HepG2 (cell line): ENCODE results near the gene MITF. TPM values are rescaled to one million over a fixed set of nuclear protein-coding genes. Genes with fewer than 3 reads are reported as not detected.

Experiments
- ATAC-seq: fragments of 200-7000 bp; cut with Tn5 transposase; 3 replicates; pipeline ENCODE4 v1.9.1; 2020; ENCODE audit warnings: mild to moderate bottlenecking, moderate library complexity
- BruUV-seq: library from RNA; stranded (reverse); fragments of 400-500 nt; replicated peaks from 2 replicates; lab custom pipeline; 2021; lab: Mats Ljungman, UMichigan
- CTCF ChIA-PET: fragments of 300-600 bp; formaldehyde crosslinking; extraction: SDS; loops from one replicate; lab custom pipeline; 2021; ENCODE audit warnings: low total read pairs, inconsistent platforms, low intra/inter-chr PET ratio; lab: Yijun Ruan, JAX
- POLR2A ChIA-PET: fragments of 350-600 bp; sonication (Branson Sonifier 250); formaldehyde crosslinking; loops from one replicate; lab custom pipeline; 2020; ENCODE audit warnings: antibody characterized with exemption, inconsistent platforms; lab: Yijun Ruan, JAX
- DNase-seq: peaks from one replicate; pipeline ENCODE4 v3.0.0-alpha.2; 2015; ENCODE audit warnings: low spot score
- FAIRE-seq: peaks from 3 replicates; lab custom pipeline; 2011; peaks lifted over from hg19 to GRCh38; lab: Jason Lieb, UNC
- H2AFZ ChIP-seq: one replicate; pipeline ENCODE4 v1.6.1; 2011; ENCODE audit warnings: low read length, inconsistent platforms
- H3K27ac ChIP-seq: fragments of 300-600 bp; 3 replicates; pipeline ENCODE4 v1.8.0; 2011; ENCODE audit warnings: mixed run types, mild to moderate bottlenecking, mixed read lengths, low read length, inconsistent platforms; ENCODE audit not compliant: insufficient read depth; ENCODE audit errors: extremely low read length
- H3K27me3 ChIP-seq, 2 experiments: fragments of 200-600 bp in 1 of 2; 2 replicates in 1 of 2; 3 replicates in 1 of 2; pipeline versions ENCODE4 v1.6.0 to v1.8.0; 2011; ENCODE audit warnings: low read length in 2 of 2, mild to moderate bottlenecking in 2 of 2, moderate library complexity in 2 of 2, inconsistent platforms in 1 of 2; ENCODE audit not compliant: insufficient read depth in 2 of 2, control insufficient read depth in 1 of 2
- H3K36me3 ChIP-seq, 2 experiments: fragments of 200-600 bp in 1 of 2; replicated peaks in 1 of 2; 2 replicates in 1 of 2; 3 replicates in 1 of 2; pipeline versions ENCODE4 v1.5.1 to v1.8.0; 2011; ENCODE audit warnings: low read length in 2 of 2, inconsistent platforms in 1 of 2; ENCODE audit not compliant: insufficient read depth in 2 of 2, control insufficient read depth in 1 of 2
- H3K4me1 ChIP-seq: 2 replicates; pipeline ENCODE4 v1.5.1; 2012; ENCODE audit warnings: low read length, inconsistent platforms; ENCODE audit not compliant: insufficient read depth
- H3K4me2 ChIP-seq: 2 replicates; pipeline ENCODE4 v1.6.0; 2011; ENCODE audit warnings: low read depth, low read length, inconsistent platforms
- H3K4me3 ChIP-seq, 3 experiments: fragments of 200-600 bp in 1 of 3; sonication (generic), shearing (Covaris generic) in 1 of 3; replicated peaks in 1 of 3; 2 replicates each; pipeline ENCODE4 v1.5.1; 2011 to 2016; ENCODE audit warnings: low read length in 3 of 3, inconsistent platforms in 2 of 3, low read depth in 2 of 3, mild to moderate bottlenecking in 2 of 3, control low read depth in 1 of 3, mixed read lengths in 1 of 3; ENCODE audit not compliant: insufficient read depth in 1 of 3
- H3K79me2 ChIP-seq: one replicate; pipeline ENCODE4 v1.6.1; 2011; ENCODE audit warnings: low read length, inconsistent platforms; ENCODE audit not compliant: insufficient read depth
- H3K9ac ChIP-seq: 2 replicates; pipeline ENCODE4 v1.6.0; 2011; ENCODE audit warnings: mild to moderate bottlenecking, low read depth, low read length, inconsistent platforms; ENCODE audit not compliant: insufficient read depth
- H3K9me3 ChIP-seq: 2 replicates; pipeline ENCODE4 v1.5.1; 2012; ENCODE audit warnings: mild to moderate bottlenecking, low read length
- H4K20me1 ChIP-seq: 2 replicates; pipeline ENCODE4 v1.6.0; 2011; ENCODE audit warnings: inconsistent platforms, mild to moderate bottlenecking, low read length, moderate library complexity; ENCODE audit not compliant: insufficient read depth
- BCL3 ChIP-seq: sonication (generic); formaldehyde crosslinking; IDR thresholded peaks from 2 replicates; pipeline ENCODE4 v1.5.1; 2020; ENCODE audit warnings: mild to moderate bottlenecking, missing genetic modification reagents, moderate library complexity
- GATA4 ChIP-seq: sonication (generic); IDR thresholded peaks from 2 replicates; pipeline ENCODE4 v1.6.1; 2016; ENCODE audit warnings: antibody characterized with exemption, low read depth, borderline replicate concordance
- KAT7 ChIP-seq: IDR thresholded peaks from 2 replicates; pipeline ENCODE4 v1.6.1; 2018; ENCODE audit warnings: borderline replicate concordance, missing compliant biosample characterization
- KDM5B ChIP-seq: sonication (generic); formaldehyde crosslinking; IDR thresholded peaks from 2 replicates; pipeline ENCODE4 v1.4.0; 2020; ENCODE audit warnings: missing genetic modification reagents, mild to moderate bottlenecking, borderline replicate concordance
- NCOA5 ChIP-seq: sonication (generic); formaldehyde crosslinking; IDR thresholded peaks from 2 replicates; pipeline ENCODE4 v1.4.0; 2020; ENCODE audit warnings: missing genetic modification reagents
- TCF7 ChIP-seq: sonication (generic); IDR thresholded peaks from 2 replicates; pipeline ENCODE4 v1.6.1; 2016; ENCODE audit warnings: antibody characterized with exemption, low read depth
- ZFY ChIP-seq: sonication (generic); formaldehyde crosslinking; IDR thresholded peaks from 2 replicates; pipeline ENCODE4 v1.4.0; 2020; ENCODE audit warnings: missing genetic modification reagents
- ZNF326 ChIP-seq: sonication (generic); formaldehyde crosslinking; IDR thresholded peaks from 2 replicates; pipeline ENCODE4 v1.4.0; 2020; ENCODE audit warnings: missing genetic modification reagents, borderline replicate concordance
- ZNF567 ChIP-seq: sonication (generic); formaldehyde crosslinking; IDR thresholded peaks from 2 replicates; pipeline ENCODE4 v1.8.1; 2023; ENCODE audit warnings: mild to moderate bottlenecking, missing genetic modification reagents, borderline replicate concordance
- ZNF775 ChIP-seq: sonication (generic); formaldehyde crosslinking; IDR thresholded peaks from 2 replicates; pipeline ENCODE4 v1.4.0; 2020; ENCODE audit warnings: missing genetic modification reagents, mild to moderate bottlenecking, moderate library complexity, borderline replicate concordance
- WGBS: methylation state at CpG from one replicate; pipeline ENCODE4 v1.1.6; 2017; ENCODE audit warnings: low lambda C conversion rate; 5-methylcytosine and 5-hydroxymethylcytosine counted together
- in situ Hi-C: cut with HindIII; loops from 2 replicates; pipeline ENCODE4 v1.10.0; 2017; ENCODE audit warnings: low pct_unique_long_range_greater_than_20kb; ENCODE audit not compliant: extremely low pct_ligation_motif_present
- intact Hi-C: fragments of 100-400 bp; cut with micrococcal nuclease; formaldehyde crosslinking; loops from one replicate; pipeline ENCODE4 v1.10.0; 2022; ENCODE audit not compliant: unreplicated experiment
- polyA plus RNA-seq, 8 experiments: library from polyadenylated mRNA; depleted of rRNA in 3 of 8; stranded (reverse) in 7 of 8; unstranded in 1 of 8; fragments of >200 nt; fragmentation: Illumina TruSeq in 4 of 8; extraction: Trizol in 4 of 8; gene quantifications; 2 replicates each; pipeline versions ENCODE4 v1.2.1 to v1.2.3, GENCODE V29; 2011 to 2016; ENCODE audit warnings: low read depth in 4 of 8, missing spikeins in 1 of 8, mixed read lengths in 1 of 8; ENCODE audit not compliant: insufficient read depth in 1 of 8
- total RNA-seq, 5 experiments: library from RNA; depleted of rRNA; stranded (reverse); fragments of >200 nt; fragmentation: Illumina TruSeq; extraction: Trizol; gene quantifications; 2 replicates each; pipeline ENCODE4 v1.2.3, GENCODE V29; 2016; ENCODE audit warnings: low read depth in 1 of 5
- TF ChIP-seq, protein P1 (sequence below): IDR thresholded peaks from 2 replicates; pipeline ENCODE4 v1.6.1; 2016

Gene MITF
- total and polyA plus RNA-seq, 2 of the 13 experiments (the other 11 are each of a cell fraction or from before 2014, with no cell fraction given), result 0.12 to 0.38 TPM

DNA sequence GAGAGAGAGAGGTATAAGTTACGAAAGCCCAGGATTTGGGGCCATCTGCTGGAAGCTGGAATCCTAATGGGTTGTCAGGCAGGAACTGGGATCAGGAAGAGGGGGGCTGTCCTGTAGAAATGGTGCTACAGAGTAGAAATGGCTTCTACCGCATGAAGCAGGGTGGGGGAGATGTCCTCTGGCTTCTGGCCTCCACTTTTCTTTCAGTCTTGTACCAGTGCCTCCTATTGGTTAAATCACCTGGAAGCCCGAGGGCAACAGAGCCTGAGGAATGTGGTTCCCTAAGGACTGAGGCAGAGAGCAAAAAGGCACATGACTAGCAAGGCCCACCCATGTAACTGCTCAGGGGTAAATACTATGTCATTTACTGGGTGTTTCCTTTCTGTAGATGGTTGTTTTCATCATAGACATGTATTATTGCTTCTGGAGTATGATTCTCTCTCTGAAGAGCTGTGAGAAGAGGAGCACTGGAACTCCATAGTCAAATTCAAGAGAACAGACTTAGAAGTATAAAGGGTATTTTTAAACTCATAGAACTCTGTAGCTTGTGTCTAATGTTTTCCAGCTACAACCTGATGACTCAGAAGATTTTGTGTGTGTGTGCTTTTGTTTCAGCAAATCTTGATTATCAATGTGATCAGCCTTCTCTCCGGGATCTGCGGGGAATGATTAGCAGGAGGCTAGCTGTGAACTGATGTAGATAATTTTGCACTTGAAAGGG lies 20.2 kb upstream of the MITF start (continued):
- TF ChIP-seq, protein P1, sequence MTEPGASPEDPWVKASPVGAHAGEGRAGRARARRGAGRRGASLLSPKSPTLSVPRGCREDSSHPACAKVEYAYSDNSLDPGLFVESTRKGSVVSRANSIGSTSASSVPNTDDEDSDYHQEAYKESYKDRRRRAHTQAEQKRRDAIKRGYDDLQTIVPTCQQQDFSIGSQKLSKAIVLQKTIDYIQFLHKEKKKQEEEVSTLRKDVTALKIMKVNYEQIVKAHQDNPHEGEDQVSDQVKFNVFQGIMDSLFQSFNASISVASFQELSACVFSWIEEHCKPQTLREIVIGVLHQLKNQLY (CRISPR knock-in tag), result no peak
- TF ChIP-seq NCOA5 (CRISPR knock-in tag), result no peak
- TF ChIP-seq KDM5B (CRISPR knock-in tag), result no peak
- no peak for TF ChIP-seq TCF7
- TF ChIP-seq ZNF326, result no peak
- TF ChIP-seq ZNF775 (CRISPR knock-in tag), result no peak
- no peak for TF ChIP-seq BCL3 (CRISPR knock-in tag)
- TF ChIP-seq ZNF567, result no peak
- no peak for TF ChIP-seq GATA4

DNA sequence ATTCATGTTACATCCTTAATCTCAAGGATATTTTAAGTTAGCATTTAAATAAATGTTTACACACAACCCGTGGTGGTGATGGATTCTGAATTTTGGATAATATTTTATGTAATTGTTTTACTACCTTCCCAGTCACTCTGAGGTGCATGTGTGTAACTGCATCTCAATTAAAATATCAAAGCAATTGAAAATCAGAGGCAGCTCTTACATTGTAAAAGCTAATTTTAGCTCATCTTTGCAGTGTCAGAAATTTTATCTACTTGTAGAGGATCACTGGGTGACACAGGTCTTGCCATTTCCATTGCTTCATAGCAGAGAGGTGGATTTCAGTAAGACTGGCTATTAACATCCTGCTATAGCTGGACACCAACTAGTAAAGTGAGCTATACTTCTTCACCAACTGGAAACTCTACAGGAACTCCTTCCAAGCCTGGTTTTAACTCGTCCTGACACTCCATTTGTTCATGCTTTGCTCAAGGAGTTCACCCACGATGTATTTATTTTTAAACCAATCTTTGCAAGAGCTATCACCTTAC lies 19.6 kb upstream of the MITF start:
- DNase-seq, result no peak
- no peaks in the 10 kb centered on the region; a peak in 3 of 5 replicates for H3K27me3 ChIP-seq
- no peaks in the 10 kb centered on the region for H3K4me1 ChIP-seq
- ChIA-PET POLR2A (no interaction called here), CTCF (no interaction called here)
- no peak overlapping the region for H3K27ac ChIP-seq
- no peak overlapping the region for H2AFZ ChIP-seq
- TF ChIP-seq ZFY (CRISPR knock-in tag) (no peak), KAT7 (CRISPR knock-in tag) (no peak)
- no peaks in the 10 kb centered on the region for H3K79me2 ChIP-seq
- H3K9me3 ChIP-seq, result no peaks in the 10 kb centered on the region
- no peak overlapping the region for H3K4me3 ChIP-seq
- ATAC-seq, result no peak
- no peak overlapping the region for H3K4me2 ChIP-seq
- WGBS, result 0% methylated on average over 3 of the region's 3 CpGs
- intact Hi-C loops, result no loop called here
- no peak for FAIRE-seq
- in situ Hi-C loops, result no loop called here
- H3K9ac ChIP-seq, result no peak overlapping the region
- H3K36me3 ChIP-seq, result no peaks in the 10 kb centered on the region
- no peaks in the 10 kb centered on the region for H4K20me1 ChIP-seq
- no TSS peak for BruUV-seq
